ENCODE measurements around the gene TMEM53.

Gene TMEM53

DNA sequence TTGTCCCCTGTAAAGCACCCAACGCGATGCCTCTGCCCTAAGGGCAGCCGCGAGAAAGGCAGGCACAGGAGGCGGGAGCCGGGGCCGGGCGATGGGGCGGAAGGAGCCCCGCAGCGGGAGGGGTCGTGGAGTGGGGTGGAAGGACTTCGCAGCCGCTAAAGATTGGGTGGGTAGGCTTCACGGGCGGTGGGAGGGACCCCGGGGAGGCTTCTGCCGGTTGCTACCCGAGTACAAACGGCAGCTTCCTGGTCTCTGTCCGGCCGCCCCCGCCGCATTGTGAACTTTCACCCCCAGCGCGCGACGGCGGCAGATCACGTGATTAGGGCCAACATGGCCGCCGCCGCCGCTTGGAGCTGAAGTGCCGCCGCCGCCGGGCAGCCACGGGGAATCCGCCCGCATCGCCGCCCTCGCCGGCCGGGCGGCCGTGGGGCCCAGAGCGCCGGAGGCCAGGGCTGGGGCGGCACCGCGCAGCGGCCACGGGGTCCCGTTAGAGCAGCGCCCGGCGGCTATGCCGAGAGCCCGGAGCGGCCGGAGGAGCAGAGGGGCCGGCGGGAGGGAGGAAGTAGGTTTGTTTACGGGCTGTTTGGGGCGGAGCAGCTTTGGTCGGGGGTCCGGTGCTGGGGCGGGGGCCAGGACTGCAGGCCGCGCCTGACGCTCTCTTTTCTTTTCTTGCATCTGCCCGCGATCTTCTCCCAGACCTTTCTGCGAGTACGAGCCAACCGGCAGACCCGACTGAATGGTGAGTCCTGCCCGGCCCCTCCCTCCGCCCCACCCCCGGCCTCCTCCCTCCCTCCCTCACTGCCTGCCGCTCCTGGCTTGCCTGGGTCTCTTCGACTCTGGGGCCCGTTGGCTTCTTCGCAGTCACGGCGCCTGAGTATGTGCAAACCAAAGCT lies 42.4 kb downstream of the TMEM53 start:
- peak overlapping the region; percentile 92 for H2AFZ ChIP-seq (ENCODE audit: low read depth, low read length)

GRCh38 chr1:44631333-44631646 lies 43.0 kb downstream of the TMEM53 start:
- ATAC-seq (ENCODE audit: insufficient read depth, low read depth) (peak; percentile 53), DNase-seq (no peak)
- H3K27me3 ChIP-seq (ENCODE audit: insufficient read depth, low read length, poor library complexity) = no peaks in the 10 kb centered on the region
- H3K4me2 ChIP-seq (ENCODE audit: insufficient read depth, low read length) = peak overlapping the region; percentile 72
- H3K79me2 ChIP-seq (ENCODE audit: insufficient read depth, low read length) = peaks cover 40% of the 10 kb centered on the region
- peaks cover 31% of the 10 kb centered on the region for H4K20me1 ChIP-seq (ENCODE audit: insufficient read depth, low read length)
- no peak for TF ChIP-seq CTCF (IDR thresholded peaks at IDR 0.05; ENCODE audit: borderline replicate concordance, extremely low read depth, low read length, poor library complexity, severe bottlenecking)
- TF ChIP-seq EZH2 (IDR thresholded peaks at IDR 0.05; ENCODE audit: borderline replicate concordance, low read depth, low read length, severe bottlenecking) = no peak
- peak overlapping the region; percentile 47 to 71; a peak in 3 of 4 replicates for H3K4me3 ChIP-seq (ENCODE audit: low read depth in 1 of 2, low read length in 2 of 2)
- peak overlapping the region; percentile 89 for H3K9ac ChIP-seq (ENCODE audit: low read depth, low read length)
- peaks cover 40% of the 10 kb centered on the region for H3K36me3 ChIP-seq (ENCODE audit: insufficient read depth, low read length)
- peak overlapping the region; percentile 92 for H2AFZ ChIP-seq (ENCODE audit: low read depth, low read length)
- peak overlapping the region; percentile 93 for H3K27ac ChIP-seq (ENCODE audit: low read length)
- H3K9me3 ChIP-seq (ENCODE audit: insufficient read depth, low read length, severe bottlenecking) = no peaks in the 10 kb centered on the region
- peaks cover 39% of the 10 kb centered on the region for H3K4me1 ChIP-seq (ENCODE audit: insufficient read depth, low read length)

More for the DNA sequence above, 42.4 kb downstream of the TMEM53 start:
- TF ChIP-seq EZH2 (IDR thresholded peaks at IDR 0.05; ENCODE audit: borderline replicate concordance, low read depth, low read length, severe bottlenecking) = no peak
- no peak for TF ChIP-seq CTCF (IDR thresholded peaks at IDR 0.05; ENCODE audit: borderline replicate concordance, extremely low read depth, low read length, poor library complexity, severe bottlenecking)
- H3K79me2 ChIP-seq (ENCODE audit: insufficient read depth, low read length) = peaks cover 41% of the 10 kb centered on the region
- peak; percentile 80 for ATAC-seq (ENCODE audit: insufficient read depth, low read depth)
- H4K20me1 ChIP-seq (ENCODE audit: insufficient read depth, low read length) = peaks cover 31% of the 10 kb centered on the region
- H3K27me3 ChIP-seq (ENCODE audit: insufficient read depth, low read length, poor library complexity) = no peaks in the 10 kb centered on the region
- H3K4me3 ChIP-seq (ENCODE audit: low read depth in 1 of 2, low read length in 2 of 2) = peak overlapping the region; percentile 47 to 71; a peak in 3 of 4 replicates
- peaks cover 39% of the 10 kb centered on the region for H3K4me1 ChIP-seq (ENCODE audit: insufficient read depth, low read length)
- peaks cover 46% of the 10 kb centered on the region for H3K36me3 ChIP-seq (ENCODE audit: insufficient read depth, low read length)
- H3K9ac ChIP-seq (ENCODE audit: low read depth, low read length) = peak overlapping the region; percentile 89
- peak; percentile 92 for DNase-seq
- H3K9me3 ChIP-seq (ENCODE audit: insufficient read depth, low read length, severe bottlenecking) = no peaks in the 10 kb centered on the region
- H3K27ac ChIP-seq (ENCODE audit: low read length) = peak overlapping the region; percentile 93
- H3K4me2 ChIP-seq (ENCODE audit: insufficient read depth, low read length) = peak overlapping the region; percentile 72

DNA sequence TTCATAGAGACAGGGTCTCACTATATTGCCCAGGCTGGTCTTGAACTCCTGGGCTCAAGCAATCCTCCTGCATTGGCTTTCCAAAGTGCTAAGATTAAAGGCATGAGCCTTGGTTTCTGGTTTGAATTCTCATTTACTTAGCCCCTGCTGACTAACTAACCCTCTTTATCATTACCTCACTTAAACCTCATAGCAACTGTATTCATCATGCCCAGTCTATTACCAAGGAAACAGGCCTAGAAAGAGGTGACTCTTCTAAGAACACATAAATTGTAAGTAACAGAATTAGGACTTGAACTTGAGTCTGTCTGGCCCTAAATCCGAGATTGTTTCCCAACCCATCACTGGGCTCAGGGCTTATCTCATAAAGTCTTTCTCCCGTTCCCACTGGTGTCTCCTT lies 44.2 kb downstream of the TMEM53 start:
- no peak overlapping the region for H3K4me2 ChIP-seq (ENCODE audit: insufficient read depth, low read length)
- TF ChIP-seq CTCF (IDR thresholded peaks at IDR 0.05; ENCODE audit: borderline replicate concordance, extremely low read depth, low read length, poor library complexity, severe bottlenecking) = no peak
- no peak for TF ChIP-seq EZH2 (IDR thresholded peaks at IDR 0.05; ENCODE audit: borderline replicate concordance, low read depth, low read length, severe bottlenecking)
- peaks cover 37% of the 10 kb centered on the region for H3K4me1 ChIP-seq (ENCODE audit: insufficient read depth, low read length)
- H4K20me1 ChIP-seq (ENCODE audit: insufficient read depth, low read length) = peaks cover 20% of the 10 kb centered on the region
- H3K4me3 ChIP-seq (ENCODE audit: low read depth in 1 of 2, low read length in 2 of 2) = no peak overlapping the region
- no peaks in the 10 kb centered on the region for H3K27me3 ChIP-seq (ENCODE audit: insufficient read depth, low read length, poor library complexity)
- peak overlapping the region; percentile 92; the same call in 1 of the 2 replicates for H2AFZ ChIP-seq (ENCODE audit: low read depth, low read length)
- ATAC-seq (ENCODE audit: insufficient read depth, low read depth) = no peak
- H3K9ac ChIP-seq (ENCODE audit: low read depth, low read length) = no peak overlapping the region
- no peak for DNase-seq
- H3K36me3 ChIP-seq (ENCODE audit: insufficient read depth, low read length) = peaks cover 28% of the 10 kb centered on the region
- H3K79me2 ChIP-seq (ENCODE audit: insufficient read depth, low read length) = peaks cover 29% of the 10 kb centered on the region
- no peaks in the 10 kb centered on the region for H3K9me3 ChIP-seq (ENCODE audit: insufficient read depth, low read length, severe bottlenecking)
- no peak overlapping the region for H3K27ac ChIP-seq (ENCODE audit: low read length)

Data from DND-41 (cell line).